Fibroblast of peridontal ligament (primary cell): ENCODE results near the gene VPS18.

Source experiments
- DNase-seq: peaks from one replicate; pipeline ENCODE4 v3.0.0-alpha.2; 2010; ENCODE audit errors: extremely low read depth

Gene VPS18

DNA sequence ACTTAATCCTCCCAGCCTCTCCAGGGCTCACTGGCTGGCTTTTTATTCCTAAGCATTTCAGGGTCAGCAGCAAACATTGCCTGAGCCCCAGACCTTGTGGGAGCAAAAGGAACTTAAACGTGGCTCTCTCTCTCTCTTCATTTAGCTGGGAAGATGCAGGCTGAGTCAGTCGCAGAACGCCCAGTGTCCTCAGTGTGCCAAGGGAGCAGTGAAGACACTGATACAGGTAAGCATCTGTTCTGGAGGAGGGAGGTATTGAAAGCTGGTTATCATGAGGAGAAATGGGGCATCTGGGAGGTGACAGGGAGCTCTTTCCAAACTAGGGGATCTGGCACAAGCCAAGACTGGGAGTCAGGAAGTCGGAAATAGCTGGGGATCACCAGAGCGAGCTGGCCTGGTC, 24.6 kb upstream of the VPS18 start:
- no peak for DNase-seq

DNA sequence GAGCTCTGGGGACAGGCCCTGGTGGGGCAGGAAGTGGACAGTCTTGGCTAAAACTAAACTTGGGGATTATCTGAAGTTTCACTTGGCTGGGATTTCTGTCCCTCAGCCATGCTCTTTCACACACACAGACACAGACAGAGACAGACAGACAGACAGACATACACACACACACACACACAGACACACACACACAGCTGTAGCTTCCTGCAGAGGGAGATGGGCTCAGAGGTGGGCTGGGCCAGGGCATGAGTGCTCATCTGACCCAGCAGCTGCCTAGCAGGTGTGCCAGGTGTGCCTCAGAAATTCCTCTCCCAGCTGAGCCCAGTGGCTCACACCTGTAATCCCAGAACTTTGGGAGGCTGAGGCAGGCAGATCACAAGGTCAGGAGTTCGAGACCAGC, 23.5 kb upstream of the VPS18 start:
- no peak for DNase-seq

DNA sequence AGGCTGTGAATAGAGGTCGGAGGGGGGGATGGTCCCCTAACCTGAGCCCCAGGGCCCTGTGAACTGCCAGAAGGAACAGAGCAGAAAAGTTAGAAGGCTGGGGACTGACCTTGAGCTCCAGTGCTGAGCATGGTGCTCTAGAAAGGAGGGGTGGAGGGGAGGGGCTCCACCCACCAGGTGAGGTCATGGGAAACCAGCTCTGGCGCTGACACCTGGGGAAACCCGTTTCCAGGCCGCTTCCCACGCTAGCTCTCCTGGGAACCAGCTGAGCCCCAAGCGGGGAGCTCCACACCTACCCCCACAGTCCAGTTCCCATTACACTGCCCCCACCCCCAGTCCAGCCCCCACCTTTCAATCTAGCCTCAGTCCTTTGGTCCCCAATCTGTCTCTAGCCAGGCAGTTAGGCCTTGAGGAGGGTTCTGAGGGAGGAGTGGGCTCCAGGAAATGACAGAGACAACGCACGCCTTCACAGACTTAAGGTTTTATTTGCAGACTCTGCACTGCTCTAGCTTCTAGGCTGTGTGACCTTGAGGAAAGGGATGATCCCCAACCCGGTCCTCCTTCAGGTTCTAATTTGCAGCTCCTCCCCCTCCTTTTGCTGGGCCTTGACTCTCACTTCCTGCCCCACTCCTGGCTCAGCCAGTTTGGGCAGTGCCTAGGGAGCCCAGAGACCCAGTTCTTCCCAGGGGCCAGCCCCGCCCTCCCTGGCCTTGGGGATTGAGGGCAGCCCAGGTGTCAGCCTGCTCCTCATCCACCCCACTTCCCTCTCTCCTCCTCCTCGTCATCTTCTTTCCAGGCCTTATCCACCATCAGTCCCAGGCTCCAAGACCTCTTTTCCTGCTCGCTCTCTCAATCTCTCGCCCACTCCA, 22.3 kb upstream of the VPS18 start:
- no peak for DNase-seq

DNA sequence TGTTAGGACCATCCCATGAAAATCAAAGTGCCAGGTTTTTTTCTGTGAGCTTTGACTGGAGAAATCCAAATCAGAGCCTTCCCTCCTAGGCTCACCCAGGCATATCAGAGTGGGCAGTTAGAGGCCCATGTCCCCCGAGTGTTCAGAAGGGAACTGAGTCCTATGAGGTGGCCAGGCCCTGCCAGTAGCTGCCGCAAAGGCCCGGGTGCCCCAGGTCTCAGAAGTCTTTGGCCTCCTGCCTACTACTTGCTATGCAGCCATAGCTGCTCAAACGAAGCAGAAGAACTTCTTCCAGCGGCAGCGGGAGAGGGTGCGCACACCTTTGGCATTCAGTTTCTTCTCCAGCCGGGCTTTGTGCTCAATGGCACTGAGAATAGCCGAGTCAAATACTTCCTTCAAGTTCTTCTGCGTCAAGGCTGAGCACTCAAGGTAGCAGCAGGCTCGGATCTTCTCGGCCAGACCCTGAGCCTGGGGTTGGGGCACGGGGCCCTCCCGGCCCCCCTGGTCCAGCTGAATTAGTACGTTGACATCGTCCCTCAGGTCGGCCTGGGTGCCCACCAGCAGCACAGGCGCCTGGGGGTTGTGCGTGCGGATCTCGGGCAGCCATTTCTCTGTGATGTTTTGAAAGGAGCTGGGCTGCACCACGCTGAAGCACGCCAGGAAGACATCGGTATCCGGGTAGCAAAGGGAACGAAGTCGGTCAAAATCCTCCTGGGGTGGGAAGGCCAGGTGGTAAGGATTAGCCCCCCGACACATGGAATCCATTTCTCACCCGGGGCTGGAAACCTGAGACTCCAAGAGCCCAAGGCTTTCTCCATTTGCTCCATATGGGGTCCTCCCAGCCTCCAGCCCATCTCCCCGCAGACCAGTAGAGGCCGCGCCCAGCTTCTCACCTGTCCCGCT, 21.2 kb upstream of the VPS18 start:
- DNase-seq = no peak

DNA sequence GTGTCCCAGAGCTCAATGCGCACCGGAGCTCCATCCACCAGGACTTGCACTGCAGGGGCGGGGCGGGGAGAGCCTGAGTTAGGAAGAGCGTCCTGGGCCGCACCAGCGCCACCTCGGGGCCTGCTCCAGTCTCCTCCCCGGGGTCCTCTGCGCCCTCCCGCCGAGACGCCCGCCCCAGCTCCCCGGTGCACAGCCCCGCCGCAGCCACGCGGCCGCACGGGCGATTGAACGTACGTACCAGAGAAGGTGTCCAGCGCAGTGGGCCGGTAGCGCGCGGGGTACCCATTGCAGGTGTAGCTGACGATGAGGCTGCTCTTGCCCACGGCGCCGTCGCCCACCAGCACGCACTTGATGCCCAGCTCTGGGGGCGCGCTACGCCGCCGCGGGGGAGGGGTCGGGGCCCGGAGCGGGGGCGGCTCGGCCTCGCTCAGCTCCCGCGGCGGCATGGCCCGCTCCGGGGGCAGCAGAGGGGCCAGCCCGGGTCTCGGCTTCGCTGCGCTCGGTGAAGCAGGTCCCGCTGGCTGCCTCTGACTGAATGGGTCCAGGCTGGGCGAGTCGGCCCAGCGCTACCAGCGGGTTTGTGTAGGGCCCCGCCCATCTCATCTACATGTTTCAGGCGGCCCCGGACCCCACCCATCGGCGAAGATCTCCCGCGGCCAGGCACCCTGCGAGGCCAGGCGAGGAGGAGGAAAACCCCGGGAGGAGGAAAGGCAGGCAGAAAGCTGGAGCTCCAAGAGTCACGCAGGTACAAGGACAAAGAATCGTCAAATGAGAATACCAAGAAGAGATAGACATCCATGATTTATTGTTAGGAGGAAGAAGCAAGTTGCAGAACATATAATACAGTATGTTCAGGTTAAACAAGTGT, 20.3 kb upstream of the VPS18 start, which contains the start of gene RHOV:
Gene RHOV, minus strand, starts transcription at position 541 of the 868 bp plus-strand sequence. Its CDS starts 95 bp downstream, at position 446.
- DNase-seq = no peak

DNA sequence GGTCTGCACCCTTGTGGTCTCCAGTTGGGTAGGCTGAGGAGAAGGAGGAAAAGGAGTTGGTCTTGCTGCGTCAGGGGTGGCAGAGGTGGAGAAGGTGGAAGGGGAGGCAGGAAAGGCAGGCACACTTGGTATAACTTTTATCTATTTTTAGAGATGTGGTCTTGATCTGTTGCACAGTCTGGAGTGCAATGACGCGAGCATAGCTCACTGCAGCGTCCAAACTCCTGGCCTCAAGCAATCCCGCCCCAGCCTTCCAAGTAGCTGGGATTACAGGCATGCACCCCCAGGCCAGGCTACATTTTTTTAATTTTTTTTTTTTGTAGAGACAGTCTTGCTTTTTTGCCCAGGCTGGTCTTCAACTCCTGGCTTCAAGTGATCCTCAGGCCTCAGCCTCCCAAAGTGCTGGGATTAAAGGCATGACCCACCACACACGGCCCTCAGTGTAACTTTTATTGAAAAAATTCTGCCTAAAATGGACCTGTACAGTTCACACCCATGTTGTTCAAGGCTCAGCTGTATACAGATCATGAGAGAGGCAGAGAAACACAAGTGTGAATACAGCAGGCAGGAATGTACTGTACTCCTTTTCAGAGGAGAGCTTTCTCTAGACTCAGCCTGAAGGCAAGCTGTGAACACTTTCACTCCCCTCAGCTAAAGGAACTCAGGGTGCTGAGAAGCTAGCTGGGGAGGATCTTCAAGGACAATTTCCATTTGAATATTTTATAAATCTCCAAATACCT, 18.1 kb upstream of the VPS18 start:
- DNase-seq = peak; percentile 11

DNA sequence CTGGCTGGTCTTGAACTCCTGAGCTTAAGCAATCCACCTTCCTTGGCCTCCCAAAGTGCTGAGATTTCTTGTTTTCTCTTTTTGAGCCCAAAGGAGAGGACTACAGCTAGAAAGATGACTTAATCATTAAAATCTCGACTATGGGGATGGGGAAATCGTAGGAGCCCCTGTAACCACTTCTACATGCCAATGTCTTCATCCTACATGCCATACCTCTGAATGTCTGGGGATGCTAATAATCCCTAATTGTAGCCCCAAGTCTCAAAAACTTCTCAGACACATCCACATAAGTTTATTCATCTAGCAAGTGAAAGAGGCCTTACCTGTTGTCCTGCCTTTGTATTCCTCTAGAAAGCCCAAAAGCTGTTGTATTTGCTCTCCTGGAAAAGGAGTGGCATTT, 16.6 kb upstream of the VPS18 start:
- no peak for DNase-seq

DNA sequence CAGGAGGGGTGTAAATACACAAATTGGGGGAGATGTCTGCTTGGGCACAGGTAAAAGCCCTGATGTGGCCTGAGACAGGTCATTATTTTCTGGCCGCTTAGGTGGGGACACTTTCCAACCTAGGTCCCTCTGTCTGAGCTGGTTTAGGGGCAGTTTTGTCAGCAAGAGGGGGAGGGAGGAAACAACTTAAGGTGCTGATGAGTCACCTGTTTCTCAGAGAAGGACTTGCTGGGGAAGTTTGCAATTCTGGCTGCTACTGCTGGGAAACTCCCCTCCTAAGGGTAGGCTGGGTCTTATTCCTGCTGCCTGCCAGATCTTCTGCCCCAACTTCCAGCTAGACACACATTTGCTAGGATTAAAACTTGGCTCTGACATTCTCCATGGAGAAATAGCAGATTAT, 15.5 kb upstream of the VPS18 start:
- no peak for DNase-seq

DNA sequence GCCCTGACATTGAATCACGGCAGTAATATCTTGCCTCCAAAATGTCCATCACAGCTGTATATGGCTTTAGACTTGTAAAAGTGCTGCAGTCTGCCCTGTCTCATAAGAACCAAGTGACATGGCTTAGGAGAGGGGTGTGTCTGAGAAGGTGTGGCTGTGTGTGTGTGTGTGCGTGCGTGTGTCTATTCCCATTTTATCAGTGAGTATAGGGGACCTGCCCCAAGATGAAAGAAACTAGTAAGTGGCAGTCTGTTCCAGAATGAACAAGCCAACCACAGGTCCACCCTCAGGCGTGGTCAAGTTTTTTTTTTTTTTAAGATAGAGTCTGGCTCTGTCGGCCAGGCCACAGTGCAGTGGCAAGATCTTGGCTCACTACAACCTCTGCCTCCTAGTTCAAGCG, 14.6 kb upstream of the VPS18 start:
- DNase-seq = no peak

DNA sequence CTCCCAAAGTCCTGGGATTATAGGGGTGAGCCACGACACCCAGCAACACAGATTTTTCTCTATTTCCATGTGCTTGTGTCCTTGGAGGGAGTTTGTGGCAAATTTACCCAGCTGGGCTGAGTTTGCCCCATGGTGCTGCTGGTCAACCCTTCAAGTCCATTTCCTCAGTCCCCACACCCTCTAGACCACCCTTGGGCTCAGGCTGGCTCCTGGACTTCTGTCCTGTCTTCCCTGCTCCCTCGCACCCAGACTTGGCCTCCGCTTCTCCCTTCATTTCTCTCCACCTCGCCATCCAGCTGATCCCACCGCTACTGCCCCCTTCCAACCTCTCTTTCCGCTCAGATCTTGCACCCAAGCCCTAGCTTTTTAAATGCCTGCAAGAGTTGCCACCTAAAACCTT, 12.9 kb upstream of the VPS18 start:
- no peak for DNase-seq

DNA sequence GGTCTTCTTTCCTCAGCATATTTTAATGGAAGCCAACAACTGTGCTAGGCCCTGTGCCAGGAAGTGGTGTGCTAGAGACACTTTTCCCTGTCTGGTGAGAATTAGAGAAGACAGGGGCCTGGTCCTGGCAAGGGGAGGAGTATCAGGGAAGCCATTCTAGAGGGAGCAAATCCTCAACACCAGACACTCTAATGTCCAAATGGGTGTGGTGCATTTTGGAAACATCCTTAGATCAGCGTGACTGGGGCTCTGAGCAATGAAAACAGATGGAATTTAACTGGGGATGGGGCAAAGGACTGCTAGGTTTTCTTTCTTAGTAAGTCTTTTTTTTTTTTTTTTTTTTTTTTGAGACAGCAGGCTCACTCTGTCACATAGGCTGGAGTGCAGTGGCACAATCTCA, 7.7 kb upstream of the VPS18 start:
- no peak for DNase-seq

DNA sequence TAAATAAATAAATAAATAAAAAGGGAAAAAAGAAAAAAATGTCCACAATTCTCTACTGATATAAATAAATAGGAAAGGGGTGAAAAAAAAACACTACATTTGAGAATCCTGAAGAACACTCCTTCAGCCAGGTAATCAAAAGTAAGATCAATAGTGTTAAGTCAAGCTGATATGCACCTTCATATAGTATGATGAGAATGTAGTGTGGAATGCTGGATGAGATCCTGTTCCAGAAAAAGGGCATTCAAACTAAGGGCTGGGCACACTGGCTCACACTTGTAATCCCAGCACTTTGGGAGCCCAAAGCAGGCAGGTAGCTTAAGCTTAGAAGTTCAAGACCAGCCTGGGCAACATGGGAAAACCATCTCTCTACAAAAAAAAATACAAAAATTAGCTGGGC, 5.1 kb upstream of the VPS18 start:
- DNase-seq = no peak

DNA sequence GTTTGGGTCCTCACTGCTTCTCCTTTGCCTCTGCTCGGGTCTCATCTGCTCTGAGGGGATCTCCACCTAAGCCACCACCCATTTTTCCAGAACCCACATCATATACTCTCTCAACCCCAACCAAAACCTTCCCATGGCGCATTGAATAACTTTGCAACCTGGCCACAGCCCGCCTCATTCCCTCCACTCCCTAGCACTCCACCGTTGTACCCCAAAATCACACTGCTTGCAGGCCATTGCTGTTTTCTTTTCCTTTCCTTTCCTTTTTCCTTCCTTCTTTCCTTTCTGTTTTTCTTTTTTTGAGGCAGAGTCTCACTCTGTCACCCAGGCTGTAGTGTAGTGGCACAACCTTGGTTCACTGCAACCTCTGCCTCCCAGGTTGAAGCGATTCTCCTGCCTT, 3.1 kb upstream of the VPS18 start:
- no peak for DNase-seq

DNA sequence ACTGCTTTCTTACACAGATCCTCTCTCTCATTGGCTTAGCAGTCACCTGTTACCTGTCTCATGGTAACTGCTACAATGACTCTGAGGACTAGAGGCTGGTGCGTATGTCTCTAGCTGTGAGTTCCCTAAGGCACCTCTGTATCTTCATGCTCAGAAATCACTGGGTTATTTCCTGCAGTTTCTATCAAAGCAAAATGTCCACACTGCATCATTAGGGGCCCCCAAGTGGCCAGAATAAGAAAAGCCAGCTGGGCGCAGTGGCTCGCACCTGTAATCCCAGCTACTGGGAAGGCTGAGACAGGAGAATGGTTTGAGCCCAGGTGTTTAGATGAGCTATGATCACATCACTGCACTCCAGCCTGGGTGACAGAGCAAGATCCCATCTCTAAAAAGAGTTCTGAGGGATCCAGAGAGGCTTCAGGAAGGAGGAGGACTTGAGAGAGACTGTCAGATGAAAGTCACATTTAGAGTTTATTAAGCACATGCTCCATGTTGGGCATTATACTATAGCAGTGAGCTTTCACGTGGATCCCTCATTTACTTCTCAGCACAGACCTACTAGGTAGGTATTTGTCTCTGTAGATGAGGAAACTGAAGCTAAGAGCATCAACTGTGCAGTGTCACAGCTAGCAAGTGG, 2.3 kb upstream of the VPS18 start:
- DNase-seq = peak; percentile 57

DNA sequence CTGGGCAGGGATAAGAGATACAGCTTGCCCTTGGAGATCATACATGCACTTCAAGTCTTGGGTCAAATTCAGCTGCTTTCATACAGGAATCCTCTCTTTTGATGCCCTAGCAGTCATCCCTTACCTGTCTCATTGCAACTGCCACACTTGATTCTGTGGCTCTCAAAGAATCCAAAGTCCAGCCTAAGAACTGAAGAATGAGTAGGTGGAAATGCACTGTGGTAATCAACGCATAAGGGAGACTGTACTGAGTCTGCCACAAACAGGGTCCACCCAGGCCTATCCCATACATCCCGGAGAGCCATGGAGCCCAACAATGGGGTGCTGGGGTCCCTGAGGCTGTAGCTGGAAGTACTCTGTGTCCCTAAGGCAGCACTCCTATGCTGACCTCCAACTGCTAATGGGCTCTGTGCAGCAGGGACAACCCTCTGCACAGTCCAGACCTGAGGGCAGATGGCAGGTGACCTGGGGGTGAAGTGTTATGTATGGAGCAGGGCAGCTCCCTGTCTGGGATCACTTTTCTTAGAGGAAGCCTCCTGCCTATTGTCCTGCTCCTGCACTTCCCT, 1.7 kb upstream of the VPS18 start:
- no peak for DNase-seq

DNA sequence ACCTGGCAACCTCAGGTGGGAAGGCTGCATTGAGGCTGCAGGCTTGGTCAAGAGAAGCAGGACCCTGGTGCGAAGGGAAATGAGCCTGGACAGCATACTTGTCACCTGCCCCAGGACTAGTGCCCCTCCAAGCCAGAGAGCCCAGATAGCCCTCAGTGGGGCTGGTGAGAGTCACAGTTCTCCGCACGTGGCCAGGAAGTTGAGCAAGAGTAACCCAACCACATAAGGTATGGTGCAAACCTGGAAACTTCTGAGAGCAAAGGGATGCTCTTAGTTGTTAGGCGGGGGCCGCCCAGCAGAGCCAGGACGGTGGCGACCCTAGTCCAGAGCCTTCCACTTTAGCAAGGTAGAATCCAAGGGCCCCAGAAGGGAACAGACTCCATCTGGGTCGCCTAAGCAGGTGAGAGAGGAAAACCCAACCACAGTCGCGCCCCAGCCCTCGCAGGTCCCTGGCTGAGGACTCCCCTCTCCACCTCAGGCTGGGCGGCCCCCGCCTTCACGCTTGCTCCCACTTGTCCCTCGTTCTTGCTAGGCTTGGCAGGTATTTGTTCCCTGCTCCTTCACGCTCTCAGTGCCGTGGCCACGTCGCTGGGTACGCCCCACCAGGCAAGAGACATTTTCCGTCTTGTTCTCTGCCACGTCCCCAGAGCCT, 1.1 kb upstream of the VPS18 start:
- no peak for DNase-seq

DNA sequence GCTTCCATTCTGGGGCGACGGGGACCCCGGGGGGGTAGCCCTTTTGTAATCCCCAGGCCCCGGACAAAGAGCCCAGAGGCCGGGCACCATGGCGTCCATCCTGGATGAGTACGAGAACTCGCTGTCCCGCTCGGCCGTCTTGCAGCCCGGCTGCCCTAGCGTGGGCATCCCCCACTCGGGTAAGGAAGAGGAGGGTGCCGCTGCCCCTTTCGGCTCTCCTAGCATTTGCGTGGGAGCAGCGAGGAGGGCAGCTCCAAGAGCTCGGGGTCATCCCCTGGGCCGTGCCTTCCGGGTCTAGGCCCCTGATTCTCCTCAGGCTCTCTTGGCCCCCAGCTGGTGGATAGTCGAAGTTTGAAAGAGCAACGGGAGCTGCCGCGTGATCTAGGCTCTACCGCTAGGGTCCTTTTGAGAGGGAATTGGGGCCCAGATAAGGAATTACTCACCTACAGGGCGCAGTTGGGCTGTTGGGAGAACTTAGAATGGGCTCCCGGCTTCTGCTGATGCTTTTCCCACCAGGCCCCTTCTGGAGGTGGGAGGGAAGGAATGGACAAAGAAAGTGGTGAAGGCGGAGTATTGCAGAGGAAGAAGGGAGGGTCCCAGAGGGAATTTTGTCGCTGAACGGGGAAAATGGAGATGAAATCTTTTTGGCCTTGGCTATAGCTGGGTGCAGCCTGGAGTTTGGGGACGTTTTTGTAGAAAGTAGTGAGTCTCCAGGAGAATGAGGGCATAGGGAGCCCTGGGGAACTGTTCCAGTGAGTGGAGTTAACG, 615 bp downstream of the VPS18 start:
- DNase-seq = peak; percentile 76

DNA sequence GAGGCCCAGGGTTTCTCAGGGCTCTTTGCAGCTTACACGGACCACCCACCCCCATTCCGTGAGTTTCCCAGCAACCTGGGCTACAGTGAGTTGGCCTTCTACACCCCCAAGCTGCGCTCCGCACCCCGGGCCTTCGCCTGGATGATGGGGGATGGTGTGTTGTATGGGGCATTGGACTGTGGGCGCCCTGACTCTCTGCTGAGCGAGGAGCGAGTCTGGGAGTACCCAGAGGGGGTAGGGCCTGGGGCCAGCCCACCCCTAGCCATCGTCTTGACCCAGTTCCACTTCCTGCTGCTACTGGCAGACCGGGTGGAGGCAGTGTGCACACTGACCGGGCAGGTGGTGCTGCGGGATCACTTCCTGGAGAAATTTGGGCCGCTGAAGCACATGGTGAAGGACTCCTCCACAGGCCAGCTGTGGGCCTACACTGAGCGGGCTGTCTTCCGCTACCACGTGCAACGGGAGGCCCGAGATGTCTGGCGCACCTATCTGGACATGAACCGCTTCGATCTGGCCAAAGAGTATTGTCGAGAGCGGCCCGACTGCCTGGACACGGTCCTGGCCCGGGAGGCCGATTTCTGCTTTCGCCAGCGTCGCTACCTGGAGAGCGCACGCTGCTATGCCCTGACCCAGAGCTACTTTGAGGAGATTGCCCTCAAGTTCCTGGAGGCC, 5.4 kb downstream of the VPS18 start:
- DNase-seq = no peak
